ENCODE results near the gene TMEM50B. TPM values are rescaled to one million over a fixed set of nuclear protein-coding genes. Genes with fewer than 3 reads are reported as not detected.

Gene TMEM50B
- total RNA-seq, 1 experiment from 2014 or later, result 28.4 TPM

GRCh38 chr21:33461538-33462250, 18.1 kb downstream of the TMEM50B start:
- CTCF ChIA-PET, result interaction anchor here (0.6 to 1.4 kb wide), 3 partner anchors 18 to 755 kb away, joined by 3 to 6 read pairs (median 4); partner anchors contain the start of gene TMEM50B
- BruUV-seq (replicated peaks), result no TSS peak
- no peak overlapping the region for H3K27ac Mint-ChIP-seq (ENCODE audit: unreplicated experiment)

GRCh38 chr21:33458861-33459260, 20.9 kb downstream of the TMEM50B start:
- BruUV-seq (replicated peaks), result no TSS peak
- TF ChIP-seq CTCF (IDR thresholded peaks at IDR 0.05; ENCODE audit: unreplicated experiment), result no peak
- no peak for DNase-seq
- Mint-ChIP-seq H3K4me3 (ENCODE audit: low read depth, unreplicated experiment) (no peak overlapping the region), H3K4me1 (ENCODE audit: low read depth, unreplicated experiment) (no peaks in the 10 kb centered on the region), H3K27me3 (ENCODE audit: unreplicated experiment) (no peaks in the 10 kb centered on the region), H3K27ac (ENCODE audit: unreplicated experiment) (no peak overlapping the region), H3K9me3 (ENCODE audit: low read depth, unreplicated experiment) (no peaks in the 10 kb centered on the region), H3K36me3 (ENCODE audit: insufficient read depth, unreplicated experiment) (peaks cover 5% of the 10 kb centered on the region)
- CTCF ChIA-PET, result no interaction called here
- intact Hi-C loops (cut with micrococcal nuclease; ENCODE audit: unreplicated experiment), result no loop called here

More at GRCh38 chr21:33461538-33462250, 18.1 kb downstream of the TMEM50B start:
- H3K36me3 Mint-ChIP-seq (ENCODE audit: insufficient read depth, unreplicated experiment), result peaks cover 5% of the 10 kb centered on the region
- H3K4me3 Mint-ChIP-seq (ENCODE audit: low read depth, unreplicated experiment), result no peak overlapping the region
- no peak for TF ChIP-seq CTCF (IDR thresholded peaks at IDR 0.05; ENCODE audit: unreplicated experiment)
- intact Hi-C loops (cut with micrococcal nuclease; ENCODE audit: unreplicated experiment), result no loop called here
- no peaks in the 10 kb centered on the region for H3K27me3 Mint-ChIP-seq (ENCODE audit: unreplicated experiment)
- no peak for DNase-seq
- H3K4me1 Mint-ChIP-seq (ENCODE audit: low read depth, unreplicated experiment), result no peaks in the 10 kb centered on the region
- no peaks in the 10 kb centered on the region for H3K9me3 Mint-ChIP-seq (ENCODE audit: low read depth, unreplicated experiment)

- CTCF ChIA-PET, result no interaction called here
- H3K4me1 Mint-ChIP-seq (ENCODE audit: low read depth, unreplicated experiment), result peaks cover 16% of the 10 kb centered on the region
- H3K27me3 Mint-ChIP-seq (ENCODE audit: unreplicated experiment), result no peaks in the 10 kb centered on the region
- peaks cover 17% of the 10 kb centered on the region for H3K36me3 Mint-ChIP-seq (ENCODE audit: insufficient read depth, unreplicated experiment)
- H3K4me3 Mint-ChIP-seq (ENCODE audit: low read depth, unreplicated experiment), result no peak overlapping the region
- TF ChIP-seq CTCF (IDR thresholded peaks at IDR 0.05; ENCODE audit: unreplicated experiment), result no peak
- DNase-seq, result no peak
- intact Hi-C loops (cut with micrococcal nuclease; ENCODE audit: unreplicated experiment), result no loop called here
- no peak overlapping the region for H3K27ac Mint-ChIP-seq (ENCODE audit: unreplicated experiment)
- no peaks in the 10 kb centered on the region for H3K9me3 Mint-ChIP-seq (ENCODE audit: low read depth, unreplicated experiment)
- no TSS peak for BruUV-seq (replicated peaks)
These were observed 23.9 kb downstream of the TMEM50B start for GRCh38 chr21:33455686-33456446.

GRCh38 chr21:33452362-33452761, 27.4 kb downstream of the TMEM50B start:
- TF ChIP-seq CTCF (IDR thresholded peaks at IDR 0.05; ENCODE audit: unreplicated experiment), result no peak
- Mint-ChIP-seq H3K36me3 (ENCODE audit: insufficient read depth, unreplicated experiment) (peaks cover 12% of the 10 kb centered on the region), H3K9me3 (ENCODE audit: low read depth, unreplicated experiment) (no peaks in the 10 kb centered on the region), H3K27me3 (ENCODE audit: unreplicated experiment) (no peaks in the 10 kb centered on the region), H3K4me3 (ENCODE audit: low read depth, unreplicated experiment) (no peak overlapping the region), H3K4me1 (ENCODE audit: low read depth, unreplicated experiment) (peaks cover 16% of the 10 kb centered on the region), H3K27ac (ENCODE audit: unreplicated experiment) (no peak overlapping the region)
- no TSS peak for BruUV-seq (replicated peaks)
- DNase-seq, result no peak
- intact Hi-C loops (cut with micrococcal nuclease; ENCODE audit: unreplicated experiment), result no loop called here
- CTCF ChIA-PET, result no interaction called here

All from Calu3 (cell line).